Activated T-helper 1 cell treated with anti-CD3 and anti-CD28 coated beads, Interleukin-12 subunit alpha, Interleukin-12 subunit beta, Interleukin-2, Interleukin-4 antibody, amounts not matched to agents 30 ng/mL and 10 ng/mL and 1 ng/mL, durations not matched to agents 14 hours and 24 hours and 36 hours (primary cell): Measurements from ENCODE around the gene PRKCB. TPM values are rescaled to one million over a fixed set of nuclear protein-coding genes. Genes with fewer than 3 reads are reported as not detected.
"Not testable (repeated sequence)": the region's sequence is repeated elsewhere in the genome, so short reads cannot be mapped to it uniquely, and the experiment has no call there.

ENCODE experiments used
- DNase-seq: peaks from one replicate; pipeline ENCODE4 v3.0.0; 2021; ENCODE audit warnings: low spot score
- H3K27ac Mint-ChIP-seq: one replicate; pipeline ENCODE4 v1.8.0; 2021; ENCODE audit warnings: mild to moderate bottlenecking, mixed read lengths
- H3K27me3 Mint-ChIP-seq: one replicate; pipeline ENCODE4 v1.8.0; 2022; ENCODE audit warnings: mild to moderate bottlenecking, moderate library complexity, mixed read lengths; ENCODE audit not compliant: insufficient read depth
- H3K36me3 Mint-ChIP-seq: one replicate; pipeline ENCODE4 v1.8.0; 2021; ENCODE audit warnings: low read depth, mixed read lengths
- H3K4me1 Mint-ChIP-seq: one replicate; pipeline ENCODE4 v1.8.0; 2021; ENCODE audit warnings: low read depth, mixed read lengths
- H3K4me3 Mint-ChIP-seq: one replicate; pipeline ENCODE4 v1.8.0; 2021; ENCODE audit warnings: mild to moderate bottlenecking, moderate library complexity, mixed read lengths
- H3K9me3 Mint-ChIP-seq: one replicate; pipeline ENCODE4 v1.8.0; 2021; ENCODE audit warnings: mixed read lengths
- intact Hi-C: fragments of 100-400 bp; cut with micrococcal nuclease; formaldehyde crosslinking; loops from one replicate; pipeline ENCODE4 v1.15.1; 2024
- total RNA-seq: library from RNA; stranded (reverse); gene quantifications from 2 replicates; pipeline ENCODE4 v1.2.3, GENCODE V29; 2022

The PRKCB gene
- total RNA-seq, 1 donor from 2014 or later, result 100 TPM

- Mint-ChIP-seq H3K4me3 (no peak overlapping the region), H3K9me3 (no peaks in the 10 kb centered on the region), H3K27ac (no peak overlapping the region), H3K36me3 (peaks cover 24% of the 10 kb centered on the region), H3K27me3 (no peaks in the 10 kb centered on the region), H3K4me1 (peaks cover 13% of the 10 kb centered on the region)
- no peak for DNase-seq
- intact Hi-C loops, result no loop called here
These were observed 306.1 kb downstream of the PRKCB start for GRCh38 chr16:24141917-24142316.

- H3K27ac Mint-ChIP-seq, result no peak overlapping the region
- DNase-seq, result no peak
- peaks cover 14% of the 10 kb centered on the region for H3K4me1 Mint-ChIP-seq
- H3K27me3 Mint-ChIP-seq, result no peaks in the 10 kb centered on the region
- no peak overlapping the region for H3K4me3 Mint-ChIP-seq
- intact Hi-C loops, result no loop called here
- peaks cover 21% of the 10 kb centered on the region for H3K36me3 Mint-ChIP-seq
- H3K9me3 Mint-ChIP-seq, result no peaks in the 10 kb centered on the region
These were observed 310.1 kb downstream of the PRKCB start for GRCh38 chr16:24145927-24146326.

- H3K36me3 Mint-ChIP-seq, result peaks cover 24% of the 10 kb centered on the region
- DNase-seq, result no peak
- intact Hi-C loops, result no loop called here
- H3K27me3 Mint-ChIP-seq, result no peaks in the 10 kb centered on the region
- H3K27ac Mint-ChIP-seq, result no peak overlapping the region
- H3K4me1 Mint-ChIP-seq, result peaks cover 20% of the 10 kb centered on the region
- H3K9me3 Mint-ChIP-seq, result no peaks in the 10 kb centered on the region
- H3K4me3 Mint-ChIP-seq, result no peak overlapping the region
These were observed 310.7 kb downstream of the PRKCB start for GRCh38 chr16:24146518-24146917.

DNA sequence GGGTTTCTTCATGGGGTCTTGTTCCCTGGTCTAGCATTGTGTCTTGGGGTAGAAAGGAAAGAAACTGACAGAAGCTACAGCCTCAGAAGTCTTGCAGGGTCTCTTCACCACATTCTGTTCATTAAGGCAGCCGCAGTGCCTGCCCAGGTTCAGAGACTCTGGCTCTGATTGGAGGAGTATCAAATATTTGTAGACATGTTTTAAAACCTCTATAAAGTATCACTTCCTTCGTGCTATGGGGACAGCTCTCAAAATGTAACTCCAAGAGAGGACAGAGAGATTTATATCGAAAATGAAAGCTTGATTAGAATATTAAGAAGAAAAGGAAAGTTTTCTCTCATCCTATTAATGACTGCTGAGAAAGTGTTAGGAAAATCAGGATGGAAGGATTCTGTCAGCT is 313.3 kb downstream of the PRKCB start:
- H3K36me3 Mint-ChIP-seq, result peaks cover 27% of the 10 kb centered on the region
- H3K27ac Mint-ChIP-seq, result no peak overlapping the region
- DNase-seq, result no peak
- no peak overlapping the region for H3K4me3 Mint-ChIP-seq
- intact Hi-C loops, result no loop called here
- H3K4me1 Mint-ChIP-seq, result peaks cover 32% of the 10 kb centered on the region
- no peaks in the 10 kb centered on the region for H3K27me3 Mint-ChIP-seq
- peaks cover 4% of the 10 kb centered on the region for H3K9me3 Mint-ChIP-seq

- Mint-ChIP-seq H3K4me3 (no peak overlapping the region), H3K27ac (no peak overlapping the region), H3K27me3 (no peaks in the 10 kb centered on the region), H3K9me3 (peaks cover 4% of the 10 kb centered on the region), H3K4me1 (peaks cover 32% of the 10 kb centered on the region), H3K36me3 (peaks cover 28% of the 10 kb centered on the region)
- intact Hi-C loops, result loop anchor here (10.0 kb wide), 2 partner anchors 85 to 305 kb away; no protein-coding TSS in a partner anchor
- DNase-seq, result no peak
These were observed 314.5 kb downstream of the PRKCB start for GRCh38 chr16:24150282-24150681.

GRCh38 chr16:24151482-24151939 is 315.7 kb downstream of the PRKCB start:
- peak overlapping the region; percentile 77 for H3K27ac Mint-ChIP-seq
- H3K36me3 Mint-ChIP-seq, result peaks cover 32% of the 10 kb centered on the region
- peaks cover 4% of the 10 kb centered on the region for H3K9me3 Mint-ChIP-seq
- peak overlapping the region; percentile 2 for H3K4me3 Mint-ChIP-seq
- no peaks in the 10 kb centered on the region for H3K27me3 Mint-ChIP-seq
- intact Hi-C loops, result loop anchor here (1.0 to 10.0 kb wide), 4 partner anchors 12 to 307 kb away; no protein-coding TSS in a partner anchor
- DNase-seq, result peak; percentile 1
- peaks cover 36% of the 10 kb centered on the region for H3K4me1 Mint-ChIP-seq

DNA sequence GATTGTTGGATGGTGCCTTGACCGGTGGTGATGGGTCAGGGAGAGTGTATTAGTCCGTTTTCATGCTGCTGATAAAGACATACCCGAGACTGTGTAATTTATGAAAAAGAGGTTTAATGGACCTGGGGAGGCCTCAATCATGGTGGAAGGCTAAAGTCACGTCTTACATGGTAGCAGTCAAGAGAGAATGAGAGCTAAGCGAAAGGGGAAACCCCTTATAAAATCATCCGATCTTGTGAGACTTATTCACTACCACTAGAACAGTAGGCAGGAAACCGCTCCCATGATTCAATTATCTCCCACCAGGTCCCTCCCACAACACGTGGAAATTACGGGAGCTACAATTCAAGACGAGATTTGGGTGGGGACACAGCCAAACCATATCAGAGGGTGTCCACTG is 316.3 kb downstream of the PRKCB start:
- Mint-ChIP-seq H3K36me3 (peaks cover 36% of the 10 kb centered on the region), H3K27ac (peak overlapping the region; percentile 77), H3K4me1 (peaks cover 42% of the 10 kb centered on the region), H3K4me3 (peak overlapping the region; percentile 28)
- intact Hi-C loops, result loop anchor here (10.0 kb wide), 2 partner anchors 87 to 307 kb away; no protein-coding TSS in a partner anchor
- not testable (repeated sequence) for H3K27me3 Mint-ChIP-seq, H3K9me3 Mint-ChIP-seq, DNase-seq

- H3K27ac Mint-ChIP-seq, result no peak overlapping the region
- H3K9me3 Mint-ChIP-seq, result peaks cover 4% of the 10 kb centered on the region
- no peak overlapping the region for H3K4me3 Mint-ChIP-seq
- DNase-seq, result no peak
- intact Hi-C loops, result loop anchor here (10.0 kb wide), 2 partner anchors 88 to 308 kb away; no protein-coding TSS in a partner anchor
- H3K36me3 Mint-ChIP-seq, result peaks cover 37% of the 10 kb centered on the region
- no peaks in the 10 kb centered on the region for H3K27me3 Mint-ChIP-seq
- peaks cover 42% of the 10 kb centered on the region for H3K4me1 Mint-ChIP-seq
These were observed 317.0 kb downstream of the PRKCB start for GRCh38 chr16:24152826-24153225.

DNA sequence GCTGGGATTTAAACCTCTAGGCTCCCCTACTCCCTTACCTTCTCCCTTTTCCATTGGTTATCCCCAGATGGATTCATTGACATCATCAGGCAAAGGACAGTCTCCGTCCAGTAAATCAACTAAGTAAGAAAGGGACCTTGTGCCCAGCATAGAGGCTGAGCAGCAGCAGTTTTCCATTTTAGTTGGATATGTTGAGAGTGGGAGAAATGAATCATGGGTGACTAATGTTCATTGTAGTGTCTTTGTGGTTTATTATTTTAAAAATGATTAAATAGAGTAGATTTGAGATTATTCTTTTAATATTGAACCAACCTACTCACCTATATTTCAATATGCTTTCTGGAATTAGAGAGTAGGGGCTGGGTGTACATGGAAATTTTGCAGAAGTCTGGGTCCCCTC is 321.0 kb downstream of the PRKCB start:
- H3K9me3 Mint-ChIP-seq, result peaks cover 3% of the 10 kb centered on the region
- DNase-seq, result no peak
- intact Hi-C loops, result loop anchor here (10.0 kb wide), 2 partner anchors 92 to 312 kb away; no protein-coding TSS in a partner anchor
- no peaks in the 10 kb centered on the region for H3K27me3 Mint-ChIP-seq
- no peak overlapping the region for H3K4me3 Mint-ChIP-seq
- no peak overlapping the region for H3K27ac Mint-ChIP-seq
- peaks cover 32% of the 10 kb centered on the region for H3K36me3 Mint-ChIP-seq
- peaks cover 19% of the 10 kb centered on the region for H3K4me1 Mint-ChIP-seq

- intact Hi-C loops, result no loop called here
- Mint-ChIP-seq H3K4me1 (no peaks in the 10 kb centered on the region), H3K4me3 (no peak overlapping the region), H3K9me3 (no peaks in the 10 kb centered on the region), H3K36me3 (peaks cover 9% of the 10 kb centered on the region), H3K27me3 (no peaks in the 10 kb centered on the region), H3K27ac (no peak overlapping the region)
- DNase-seq, result no peak
These were observed 328.2 kb downstream of the PRKCB start for GRCh38 chr16:24163935-24164334.

GRCh38 chr16:24164416-24164815 is 328.6 kb downstream of the PRKCB start:
- Mint-ChIP-seq H3K4me1 (no peaks in the 10 kb centered on the region), H3K36me3 (peaks cover 10% of the 10 kb centered on the region), H3K9me3 (no peaks in the 10 kb centered on the region), H3K27me3 (no peaks in the 10 kb centered on the region), H3K4me3 (no peak overlapping the region), H3K27ac (no peak overlapping the region)
- DNase-seq, result no peak
- intact Hi-C loops, result no loop called here

GRCh38 chr16:24165273-24165672 is 329.5 kb downstream of the PRKCB start:
- H3K4me1 Mint-ChIP-seq, result no peaks in the 10 kb centered on the region
- no peak overlapping the region for H3K4me3 Mint-ChIP-seq
- no peak overlapping the region for H3K27ac Mint-ChIP-seq
- H3K36me3 Mint-ChIP-seq, result peaks cover 14% of the 10 kb centered on the region
- H3K27me3 Mint-ChIP-seq, result no peaks in the 10 kb centered on the region
- DNase-seq, result no peak
- H3K9me3 Mint-ChIP-seq, result no peaks in the 10 kb centered on the region
- intact Hi-C loops, result no loop called here

GRCh38 chr16:24166661-24167528 is 331.1 kb downstream of the PRKCB start:
- Mint-ChIP-seq H3K27ac (no peak overlapping the region), H3K36me3 (peaks cover 20% of the 10 kb centered on the region), H3K4me1 (no peaks in the 10 kb centered on the region), H3K4me3 (no peak overlapping the region), H3K27me3 (no peaks in the 10 kb centered on the region), H3K9me3 (no peaks in the 10 kb centered on the region)
- no peak for DNase-seq
- intact Hi-C loops, result no loop called here
